ENCODE results near the gene MAST4. TPM values are rescaled to one million over a fixed set of nuclear protein-coding genes. Genes with fewer than 3 reads are reported as not detected.

Gene MAST4
- total and polyA plus RNA-seq, 7 experiments from 2014 or later: 11.3 to 39.0 (median 28.3) TPM

DNA sequence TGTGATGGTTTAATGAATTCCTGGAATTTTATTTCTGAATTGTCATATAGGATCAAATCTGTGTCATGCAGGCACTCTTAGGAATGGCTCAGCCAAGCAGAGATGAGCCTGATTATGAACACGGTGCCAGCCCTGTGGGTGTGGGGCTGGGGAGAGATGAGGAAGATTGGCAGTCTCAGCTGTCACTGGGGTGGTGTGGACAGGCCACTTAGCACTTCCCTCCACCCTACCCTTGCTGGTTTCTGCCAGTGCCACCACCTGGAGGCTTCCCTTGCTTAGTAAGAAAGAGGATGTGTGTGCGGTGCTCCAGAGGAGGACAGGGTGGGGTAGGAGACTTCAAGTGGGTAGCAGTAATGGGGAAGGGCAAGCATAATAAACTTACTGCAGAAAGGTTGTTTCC lies 373.8 kb downstream of the MAST4 start:
- Histone ChIP-seq H3K4me1 (ENCODE audit: control insufficient read depth in 2 of 2, insufficient read depth in 2 of 2, low read length in 2 of 2) (no peaks in the 10 kb centered on the region), H3K36me3 (ENCODE audit: control insufficient read depth in 2 of 3, insufficient read depth in 3 of 3, low read length in 3 of 3) (no peaks in the 10 kb centered on the region), H3K27ac (ENCODE audit: low read depth, low read length) (no peak overlapping the region), H3K4me3 (ENCODE audit: low read length) (no peak overlapping the region), H3K27me3 (ENCODE audit: control insufficient read depth in 2 of 2, insufficient read depth in 2 of 2, low read length in 2 of 2) (no peaks in the 10 kb centered on the region), H3K9me3 (ENCODE audit: control insufficient read depth in 2 of 3, low read length in 3 of 3) (no peaks in the 10 kb centered on the region)
- Mint-ChIP-seq H3K27me3 (peaks cover 0 to 4% (median 0%) of the 10 kb centered on the region in 5 donors), H3K36me3 (peaks cover 0 to 10% (median 0%) of the 10 kb centered on the region in 5 donors), H3K4me1 (peaks cover 0 to 4% (median 0%) of the 10 kb centered on the region in 7 donors), H3K27ac (no peak overlapping the region), H3K4me3 (no peak overlapping the region), H3K9me3 (peaks cover 0 to 3% (median 0%) of the 10 kb centered on the region in 11 donors)
- ChIA-PET POLR2A (no interaction called here), CTCF (no interaction called here)
- ATAC-seq (no peak), DNase-seq (no peak)
- intact Hi-C loops (cut with micrococcal nuclease): no loop called here

DNA sequence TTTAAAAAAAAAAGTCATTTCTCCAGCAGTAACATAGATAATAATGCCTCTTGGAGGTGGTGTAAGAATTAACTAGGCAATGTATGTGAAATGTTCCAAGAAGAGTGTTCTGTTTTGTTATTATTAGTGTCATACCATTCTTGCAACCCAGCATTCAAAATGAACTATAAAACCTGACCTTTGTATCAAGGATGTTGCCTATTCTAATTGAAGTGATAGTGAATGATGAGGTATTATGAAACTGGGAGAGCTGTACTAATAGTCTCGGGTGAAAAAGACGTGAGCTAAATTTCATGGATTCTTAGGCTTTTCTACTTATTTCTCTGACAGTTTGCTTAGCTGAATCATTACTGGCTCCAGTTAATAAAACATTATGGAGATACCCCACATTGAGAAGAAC lies 375.8 kb downstream of the MAST4 start:
- Histone ChIP-seq H3K4me3 (ENCODE audit: low read length) (no peak overlapping the region), H3K9me3 (ENCODE audit: control insufficient read depth in 2 of 3, low read length in 3 of 3) (no peaks in the 10 kb centered on the region), H3K4me1 (ENCODE audit: control insufficient read depth in 2 of 2, insufficient read depth in 2 of 2, low read length in 2 of 2) (no peaks in the 10 kb centered on the region), H3K27ac (ENCODE audit: low read depth, low read length) (no peak overlapping the region), H3K36me3 (ENCODE audit: control insufficient read depth in 2 of 3, insufficient read depth in 3 of 3, low read length in 3 of 3) (no peaks in the 10 kb centered on the region), H3K27me3 (ENCODE audit: control insufficient read depth in 2 of 2, insufficient read depth in 2 of 2, low read length in 2 of 2) (no peaks in the 10 kb centered on the region)
- Mint-ChIP-seq H3K27ac (no peak overlapping the region), H3K4me1 (peaks cover 0 to 4% (median 0%) of the 10 kb centered on the region in 7 donors), H3K4me3 (no peak overlapping the region), H3K27me3 (peaks cover 0 to 5% (median 3%) of the 10 kb centered on the region in 5 donors), H3K36me3 (peaks cover 0 to 3% (median 0%) of the 10 kb centered on the region in 5 donors), H3K9me3 (peaks cover 0 to 1% (median 0%) of the 10 kb centered on the region in 11 donors)
- ATAC-seq (no peak), DNase-seq (no peak)
- ChIA-PET POLR2A (no interaction called here), CTCF (interaction anchor here (0.6 kb wide), 1 partner anchor 182 kb away, joined by 3 read pairs; no protein-coding TSS in a partner anchor)
- intact Hi-C loops (cut with micrococcal nuclease): no loop called here

DNA sequence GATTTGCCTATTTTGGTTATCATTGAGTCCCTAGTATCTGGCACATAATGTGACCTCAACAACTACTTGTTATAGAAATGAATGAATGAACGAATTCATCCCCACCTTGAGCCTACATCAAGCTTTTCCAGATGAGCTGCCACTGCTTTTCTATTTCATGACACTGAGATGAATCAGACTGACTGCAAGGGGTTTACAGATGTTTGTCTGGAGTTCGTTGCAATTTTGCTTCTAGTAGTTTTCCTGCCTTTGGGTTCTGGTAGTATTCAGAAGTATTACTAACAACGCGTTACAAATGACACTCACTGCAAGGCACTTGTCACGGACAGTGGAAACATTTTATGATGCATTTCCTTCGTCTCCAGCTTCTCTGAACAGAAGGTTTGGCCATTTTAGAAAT lies 378.1 kb downstream of the MAST4 start:
- ATAC-seq (no peak), DNase-seq (no peak)
- H3K4me1 Mint-ChIP-seq: peaks cover 0 to 4% (median 0%) of the 10 kb centered on the region in 7 donors
- H3K27me3 Mint-ChIP-seq: peaks cover 0 to 12% (median 5%) of the 10 kb centered on the region in 5 donors
- no peak overlapping the region for H3K4me3 Mint-ChIP-seq
- H3K4me3 ChIP-seq (ENCODE audit: low read length): no peak overlapping the region
- no peaks in the 10 kb centered on the region for H3K4me1 ChIP-seq (ENCODE audit: control insufficient read depth in 2 of 2, insufficient read depth in 2 of 2, low read length in 2 of 2)
- H3K27ac Mint-ChIP-seq: no peak overlapping the region
- H3K9me3 ChIP-seq (ENCODE audit: control insufficient read depth in 2 of 3, low read length in 3 of 3): no peaks in the 10 kb centered on the region
- ChIA-PET POLR2A (no interaction called here), CTCF (no interaction called here)
- no peaks in the 10 kb centered on the region for H3K27me3 ChIP-seq (ENCODE audit: control insufficient read depth in 2 of 2, insufficient read depth in 2 of 2, low read length in 2 of 2)
- H3K27ac ChIP-seq (ENCODE audit: low read depth, low read length): no peak overlapping the region
- intact Hi-C loops (cut with micrococcal nuclease): no loop called here
- H3K9me3 Mint-ChIP-seq: peaks cover 0 to 1% (median 0%) of the 10 kb centered on the region in 11 donors
- no peaks in the 10 kb centered on the region for H3K36me3 Mint-ChIP-seq
- no peaks in the 10 kb centered on the region for H3K36me3 ChIP-seq (ENCODE audit: control insufficient read depth in 2 of 3, insufficient read depth in 3 of 3, low read length in 3 of 3)

- POLR2A ChIA-PET: no interaction called here
- Histone ChIP-seq H3K36me3 (ENCODE audit: control insufficient read depth in 2 of 3, insufficient read depth in 3 of 3, low read length in 3 of 3) (no peaks in the 10 kb centered on the region), H3K27ac (ENCODE audit: low read depth, low read length) (no peak overlapping the region), H3K4me3 (ENCODE audit: low read length) (no peak overlapping the region), H3K9me3 (ENCODE audit: control insufficient read depth in 2 of 3, low read length in 3 of 3) (no peaks in the 10 kb centered on the region), H3K4me1 (ENCODE audit: control insufficient read depth in 2 of 2, insufficient read depth in 2 of 2, low read length in 2 of 2) (no peaks in the 10 kb centered on the region), H3K27me3 (ENCODE audit: control insufficient read depth in 2 of 2, insufficient read depth in 2 of 2, low read length in 2 of 2) (no peaks in the 10 kb centered on the region)
- Mint-ChIP-seq H3K4me1 (no peaks in the 10 kb centered on the region), H3K9me3 (peaks cover 0 to 1% (median 0%) of the 10 kb centered on the region in 11 donors), H3K27me3 (peaks cover 0 to 12% (median 5%) of the 10 kb centered on the region in 5 donors), H3K36me3 (no peaks in the 10 kb centered on the region), H3K4me3 (no peak overlapping the region), H3K27ac (no peak overlapping the region)
- no peak for DNase-seq
- intact Hi-C loops (cut with micrococcal nuclease): no loop called here
- ATAC-seq: no peak
- CTCF ChIA-PET: no interaction called here
Measured at GRCh38 chr5:66976108-66976507, 379.9 kb downstream of the MAST4 start.

- Histone ChIP-seq H3K36me3 (ENCODE audit: control insufficient read depth in 2 of 3, insufficient read depth in 3 of 3, low read length in 3 of 3) (no peaks in the 10 kb centered on the region), H3K4me1 (ENCODE audit: control insufficient read depth in 2 of 2, insufficient read depth in 2 of 2, low read length in 2 of 2) (no peaks in the 10 kb centered on the region), H3K4me3 (ENCODE audit: low read length) (no peak overlapping the region), H3K27me3 (ENCODE audit: control insufficient read depth in 2 of 2, insufficient read depth in 2 of 2, low read length in 2 of 2) (no peaks in the 10 kb centered on the region), H3K27ac (ENCODE audit: low read depth, low read length) (no peak overlapping the region), H3K9me3 (ENCODE audit: control insufficient read depth in 2 of 3, low read length in 3 of 3) (no peaks in the 10 kb centered on the region)
- ATAC-seq (no peak), DNase-seq (no peak)
- Mint-ChIP-seq H3K4me1 (no peaks in the 10 kb centered on the region), H3K36me3 (no peaks in the 10 kb centered on the region), H3K27ac (no peak overlapping the region), H3K9me3 (no peaks in the 10 kb centered on the region), H3K4me3 (no peak overlapping the region), H3K27me3 (peaks cover 5 to 12% (median 6%) of the 10 kb centered on the region in 5 donors)
- POLR2A ChIA-PET: interaction anchor here (0.6 kb wide), 2 partner anchors 28 to 1990 kb away, joined by 4 to 5 read pairs; no protein-coding TSS in a partner anchor
- intact Hi-C loops (cut with micrococcal nuclease): no loop called here
- CTCF ChIA-PET: no interaction called here
Measured at GRCh38 chr5:66979738-66980137, 383.5 kb downstream of the MAST4 start.

GRCh38 chr5:66981266-66982055 lies 385.3 kb downstream of the MAST4 start:
- ChIA-PET POLR2A (interaction anchor here (0.6 kb wide), 1 partner anchor 1317 kb away, joined by 4 read pairs; no protein-coding TSS in a partner anchor), CTCF (no interaction called here)
- Mint-ChIP-seq H3K4me1 (peaks cover 0 to 8% (median 0%) of the 10 kb centered on the region in 7 donors), H3K4me3 (no peak overlapping the region), H3K36me3 (no peaks in the 10 kb centered on the region), H3K27ac (no peak overlapping the region), H3K27me3 (peaks cover 5 to 11% (median 6%) of the 10 kb centered on the region in 5 donors), H3K9me3 (no peaks in the 10 kb centered on the region)
- DNase-seq (no peak), ATAC-seq (no peak)
- Histone ChIP-seq H3K27me3 (ENCODE audit: control insufficient read depth in 2 of 2, insufficient read depth in 2 of 2, low read length in 2 of 2) (no peaks in the 10 kb centered on the region), H3K9me3 (ENCODE audit: control insufficient read depth in 2 of 3, low read length in 3 of 3) (no peaks in the 10 kb centered on the region), H3K4me1 (ENCODE audit: control insufficient read depth in 2 of 2, insufficient read depth in 2 of 2, low read length in 2 of 2) (no peaks in the 10 kb centered on the region), H3K4me3 (ENCODE audit: low read length) (no peak overlapping the region), H3K36me3 (ENCODE audit: control insufficient read depth in 2 of 3, insufficient read depth in 3 of 3, low read length in 3 of 3) (no peaks in the 10 kb centered on the region), H3K27ac (ENCODE audit: low read depth, low read length) (no peak overlapping the region)
- intact Hi-C loops (cut with micrococcal nuclease): no loop called here

- Mint-ChIP-seq H3K36me3 (no peaks in the 10 kb centered on the region), H3K27me3 (peaks cover 5 to 11% (median 6%) of the 10 kb centered on the region in 5 donors), H3K4me3 (no peak overlapping the region), H3K4me1 (peaks cover 0 to 10% (median 0%) of the 10 kb centered on the region in 7 donors), H3K9me3 (no peaks in the 10 kb centered on the region), H3K27ac (no peak overlapping the region)
- CTCF ChIA-PET: no interaction called here
- DNase-seq (no peak), ATAC-seq (no peak)
- Histone ChIP-seq H3K36me3 (ENCODE audit: control insufficient read depth in 2 of 3, insufficient read depth in 3 of 3, low read length in 3 of 3) (no peaks in the 10 kb centered on the region), H3K27ac (ENCODE audit: low read depth, low read length) (no peak overlapping the region), H3K27me3 (ENCODE audit: control insufficient read depth in 2 of 2, insufficient read depth in 2 of 2, low read length in 2 of 2) (no peaks in the 10 kb centered on the region), H3K4me3 (ENCODE audit: low read length) (no peak overlapping the region), H3K9me3 (ENCODE audit: control insufficient read depth in 2 of 3, low read length in 3 of 3) (no peaks in the 10 kb centered on the region), H3K4me1 (ENCODE audit: control insufficient read depth in 2 of 2, insufficient read depth in 2 of 2, low read length in 2 of 2) (no peaks in the 10 kb centered on the region)
- intact Hi-C loops (cut with micrococcal nuclease): no loop called here
- POLR2A ChIA-PET: interaction anchor here (0.6 kb wide), 1 partner anchor 1316 kb away, joined by 4 read pairs; no protein-coding TSS in a partner anchor
Measured at GRCh38 chr5:66982056-66982387, 385.8 kb downstream of the MAST4 start.
